HG02642 (cell line): ENCODE results near the gene PPA1.
"Not testable (repeated sequence)": the region's sequence is repeated elsewhere in the genome, so short reads cannot be mapped to it uniquely, and the experiment has no call there.

Experiments used
- ATAC-seq: cut with Tn5 transposase; IDR thresholded peaks from one replicate; pipeline ENCODE4 v1.9.1; 2021; ENCODE audit warnings: mild to moderate bottlenecking; ENCODE audit not compliant: unreplicated experiment, poor library complexity

PPA1 gene

GRCh38 chr10:70255329-70256299, 22.4 kb upstream of the PPA1 start:
- ATAC-seq: no peak

- no peak for ATAC-seq
Observed at GRCh38 chr10:70254778-70255328, 21.6 kb upstream of the PPA1 start.

GRCh38 chr10:70253878-70254765, 20.9 kb upstream of the PPA1 start:
- no peak for ATAC-seq

GRCh38 chr10:70250961-70251680, 17.9 kb upstream of the PPA1 start:
- ATAC-seq: no peak

GRCh38 chr10:70247360-70247759, 14.1 kb upstream of the PPA1 start:
- ATAC-seq: no peak

- no peak for ATAC-seq
Observed at GRCh38 chr10:70241081-70241480, 7.9 kb upstream of the PPA1 start.

GRCh38 chr10:70239986-70240385, 6.8 kb upstream of the PPA1 start:
- not testable (repeated sequence) for ATAC-seq

- ATAC-seq: not testable (repeated sequence)
Observed at GRCh38 chr10:70239077-70239976, 6.1 kb upstream of the PPA1 start.

- not testable (repeated sequence) for ATAC-seq
Observed at GRCh38 chr10:70237958-70238536, 4.8 kb upstream of the PPA1 start.

- ATAC-seq: no peak
Observed at GRCh38 chr10:70234668-70235447, 1.6 kb upstream of the PPA1 start.

- no peak for ATAC-seq
Observed at GRCh38 chr10:70233939-70234300, 691 bp upstream of the PPA1 start.

- no peak for ATAC-seq
Observed at GRCh38 chr10:70232859-70233108, 445 bp downstream of the PPA1 start.

- no peak for ATAC-seq
Observed at GRCh38 chr10:70232155-70232858, 922 bp downstream of the PPA1 start.

- ATAC-seq: no peak
Observed at GRCh38 chr10:70228491-70228890, 4.7 kb downstream of the PPA1 start.

- ATAC-seq: no peak
Observed at GRCh38 chr10:70227548-70228320, 5.5 kb downstream of the PPA1 start.

- ATAC-seq: no peak
Observed at GRCh38 chr10:70223728-70224127, 9.5 kb downstream of the PPA1 start.
